Stimulated activated CD4-positive, alpha-beta T cell treated with anti-CD3 and anti-CD28 coated beads, TNF-alpha, amount 100 ng/mL, for 4 hours (primary cell): Measurements from ENCODE around the gene PI4KA.
"Not testable (repeated sequence)": the region's sequence is repeated elsewhere in the genome, so short reads cannot be mapped to it uniquely, and the experiment has no call there.

Experiments used
- DNase-seq, 3 experiments: peaks; one replicate each; pipeline ENCODE4 v3.0.0-alpha.2; 2020; ENCODE audit warnings: low read depth in 3 of 3

PI4KA gene

DNA sequence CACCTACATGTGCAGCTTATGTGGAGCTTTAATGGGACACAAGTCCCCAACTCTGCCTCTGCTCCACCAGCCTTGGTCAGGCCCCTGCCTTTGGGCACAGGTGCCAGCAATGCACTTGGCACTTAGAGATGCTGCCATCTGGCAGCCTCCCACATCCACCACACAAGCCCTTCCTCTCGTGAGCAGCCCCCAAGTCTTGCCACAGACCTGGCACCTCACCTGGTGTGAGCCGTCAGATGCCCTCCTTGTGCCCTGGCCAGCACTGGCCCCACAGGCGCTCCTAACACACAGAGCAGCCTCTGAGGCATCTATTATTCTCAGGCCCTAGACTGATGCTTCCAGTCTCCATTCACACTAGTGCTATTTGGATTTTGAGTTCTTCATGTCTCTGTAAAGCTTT lies 109.2 kb downstream of the PI4KA start:
- no peak for DNase-seq

DNA sequence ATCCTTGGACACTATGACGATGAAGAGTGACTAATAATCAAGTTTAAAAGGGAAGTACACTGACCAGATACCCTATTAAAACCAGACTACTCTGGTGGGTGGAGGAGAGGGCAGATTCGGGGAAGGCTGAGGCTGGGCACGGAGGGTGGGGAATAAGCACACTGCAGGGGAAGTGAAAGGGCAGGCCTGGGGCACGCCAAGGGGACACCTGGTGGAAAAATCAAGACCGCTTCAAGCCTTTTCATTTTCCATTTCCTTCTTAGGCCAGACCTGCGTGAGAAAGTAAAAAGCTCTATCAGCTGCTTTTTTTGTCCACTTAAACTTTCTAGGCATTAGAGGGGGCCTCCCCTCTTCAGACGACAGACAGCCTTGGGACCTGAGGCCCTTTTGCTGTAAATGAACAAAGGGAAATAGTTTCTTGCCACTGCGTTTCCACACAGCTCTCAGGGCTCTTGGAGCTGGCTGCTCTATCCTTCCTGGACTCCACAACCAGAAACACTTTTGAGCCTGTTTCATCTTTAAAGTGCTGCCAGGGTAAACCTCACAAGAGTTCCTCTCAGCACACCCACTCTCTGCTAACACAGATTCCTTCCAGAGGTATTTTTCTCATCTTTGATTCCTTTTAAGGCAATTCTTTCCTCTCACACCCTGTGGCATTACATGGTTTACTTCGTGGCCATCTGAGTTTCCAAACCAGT lies 109.7 kb downstream of the PI4KA start:
- no peak for DNase-seq

DNA sequence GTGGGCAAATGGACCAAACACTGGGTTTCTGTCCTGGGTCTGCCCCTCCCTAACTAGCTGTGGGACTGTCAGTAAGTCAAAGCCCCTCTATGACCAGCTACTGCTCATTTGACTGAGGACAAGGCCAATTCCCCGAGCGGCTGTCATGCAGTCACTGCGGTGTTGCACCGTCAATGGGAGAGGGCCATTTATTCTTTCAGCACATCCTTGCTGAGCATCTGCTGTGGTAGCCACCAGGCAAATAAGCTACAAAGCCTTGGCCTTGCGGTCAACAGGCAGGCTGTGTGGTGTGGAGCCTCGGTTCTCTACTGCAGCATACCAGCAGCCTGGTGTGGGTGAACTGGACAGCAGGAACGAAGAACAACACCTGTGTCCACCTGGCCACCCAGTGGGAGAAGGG lies 110.5 kb downstream of the PI4KA start:
- no peak for DNase-seq

DNA sequence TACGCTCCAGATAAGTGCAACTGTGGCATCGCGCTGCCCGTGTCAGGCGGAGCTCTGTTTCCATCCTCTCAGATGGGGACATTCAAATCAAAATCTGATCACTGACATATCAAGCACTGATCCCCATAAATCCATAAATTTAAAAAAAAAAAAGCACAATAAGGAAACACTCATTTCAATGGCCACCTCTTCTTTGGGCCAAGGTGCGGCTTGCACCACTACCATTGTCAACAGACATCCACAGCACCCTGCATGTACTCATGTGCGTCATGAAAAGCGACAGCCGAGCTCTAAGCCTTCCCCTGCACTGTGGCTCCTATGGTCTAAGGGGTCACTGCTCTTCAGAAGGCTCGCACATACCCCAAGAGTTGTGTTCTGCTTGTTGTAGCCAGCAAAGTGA lies 111.4 kb downstream of the PI4KA start:
- DNase-seq = no peak

DNA sequence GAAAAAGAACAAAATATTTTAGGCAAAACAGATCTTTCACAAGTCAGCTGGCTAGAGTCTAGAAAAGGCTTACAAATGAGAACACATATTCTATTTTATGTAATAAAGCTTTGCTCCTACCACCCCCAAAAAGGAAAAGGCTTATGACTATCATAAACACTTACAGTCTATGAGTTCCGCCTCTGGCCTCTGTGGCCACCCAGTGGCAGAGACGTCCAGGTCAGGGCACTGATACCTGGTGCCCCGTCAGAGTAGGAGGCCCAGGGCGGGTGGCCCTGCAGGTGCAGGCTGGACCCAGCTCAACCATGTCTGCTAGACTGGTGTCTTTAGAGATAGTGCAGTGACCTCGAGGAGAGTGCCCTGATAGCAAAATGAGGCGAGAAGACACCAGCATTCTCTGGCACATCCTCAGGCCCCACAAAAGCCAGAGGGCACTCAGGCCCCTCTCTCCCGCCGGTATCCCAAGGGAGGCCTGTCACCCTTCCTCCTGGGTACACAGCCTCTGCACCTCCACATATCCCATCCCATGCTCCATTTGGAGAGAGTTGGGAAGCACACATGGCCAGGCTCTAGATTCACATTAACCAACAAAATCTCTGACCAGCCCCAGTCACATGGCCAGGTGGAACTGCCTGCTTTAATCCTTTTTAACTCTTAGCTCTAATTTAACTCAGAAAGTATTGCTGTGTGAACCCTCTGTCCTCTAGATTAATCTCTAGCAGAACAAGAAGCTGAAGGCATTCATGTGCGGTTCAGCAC lies 112.0 kb downstream of the PI4KA start:
- no peak for DNase-seq

DNA sequence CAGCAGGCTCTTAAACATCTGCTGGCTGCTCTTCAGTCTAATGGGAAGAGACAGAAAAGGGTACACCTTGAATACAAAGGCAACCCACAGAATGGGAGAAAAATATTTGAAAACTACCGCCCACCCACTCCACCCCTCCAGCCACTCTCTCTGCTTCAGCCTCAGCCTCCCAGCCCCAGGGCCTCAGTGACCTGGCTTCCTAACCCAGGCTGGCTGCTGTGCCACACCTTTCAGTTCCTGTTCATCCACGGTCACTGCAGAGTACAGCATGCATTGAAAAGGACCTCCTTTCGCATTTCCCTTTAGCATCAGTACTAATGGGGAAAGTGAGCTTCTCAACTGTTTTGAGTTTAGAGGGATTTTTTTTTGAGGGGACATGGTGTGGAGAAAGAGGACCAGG lies 113.5 kb downstream of the PI4KA start:
- DNase-seq = no peak

DNA sequence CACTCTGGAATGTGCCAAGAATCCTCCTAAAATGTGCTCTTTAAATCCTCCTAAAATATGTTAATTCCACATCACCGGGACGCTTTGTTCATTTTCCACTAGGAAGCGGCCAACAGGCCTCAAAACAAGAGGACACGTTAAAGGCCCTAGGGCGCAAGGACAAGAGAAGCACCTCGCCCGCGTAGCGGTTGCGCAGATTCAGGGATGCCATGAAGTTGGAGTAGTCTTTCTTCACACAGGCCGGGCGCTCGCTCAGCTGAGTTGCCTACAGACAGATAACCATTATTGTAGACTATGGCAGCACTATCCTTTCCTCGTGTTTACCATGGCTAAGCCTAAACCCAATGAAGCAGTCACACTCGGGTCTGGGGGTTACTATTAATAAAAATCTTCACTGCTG lies 114.2 kb downstream of the PI4KA start:
- DNase-seq = no peak

DNA sequence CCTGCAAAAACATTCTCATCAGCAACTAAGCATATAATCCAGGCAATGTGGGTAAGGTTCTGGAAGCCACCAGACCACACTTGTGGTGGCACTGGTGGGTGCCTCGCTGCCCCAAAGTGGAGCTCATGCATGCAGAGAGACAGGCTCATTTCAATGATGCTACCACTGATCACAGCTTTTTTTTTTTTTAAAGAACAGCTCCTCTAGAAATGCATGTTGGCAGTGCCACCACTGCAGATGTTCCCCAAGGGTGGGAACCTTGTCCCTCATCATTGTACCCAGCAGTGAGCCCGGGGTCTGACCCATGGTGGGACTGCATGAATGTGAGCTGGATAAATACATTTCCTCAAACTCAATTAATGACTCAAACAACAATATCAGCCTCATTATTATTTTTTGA lies 115.8 kb downstream of the PI4KA start:
- DNase-seq = no peak

DNA sequence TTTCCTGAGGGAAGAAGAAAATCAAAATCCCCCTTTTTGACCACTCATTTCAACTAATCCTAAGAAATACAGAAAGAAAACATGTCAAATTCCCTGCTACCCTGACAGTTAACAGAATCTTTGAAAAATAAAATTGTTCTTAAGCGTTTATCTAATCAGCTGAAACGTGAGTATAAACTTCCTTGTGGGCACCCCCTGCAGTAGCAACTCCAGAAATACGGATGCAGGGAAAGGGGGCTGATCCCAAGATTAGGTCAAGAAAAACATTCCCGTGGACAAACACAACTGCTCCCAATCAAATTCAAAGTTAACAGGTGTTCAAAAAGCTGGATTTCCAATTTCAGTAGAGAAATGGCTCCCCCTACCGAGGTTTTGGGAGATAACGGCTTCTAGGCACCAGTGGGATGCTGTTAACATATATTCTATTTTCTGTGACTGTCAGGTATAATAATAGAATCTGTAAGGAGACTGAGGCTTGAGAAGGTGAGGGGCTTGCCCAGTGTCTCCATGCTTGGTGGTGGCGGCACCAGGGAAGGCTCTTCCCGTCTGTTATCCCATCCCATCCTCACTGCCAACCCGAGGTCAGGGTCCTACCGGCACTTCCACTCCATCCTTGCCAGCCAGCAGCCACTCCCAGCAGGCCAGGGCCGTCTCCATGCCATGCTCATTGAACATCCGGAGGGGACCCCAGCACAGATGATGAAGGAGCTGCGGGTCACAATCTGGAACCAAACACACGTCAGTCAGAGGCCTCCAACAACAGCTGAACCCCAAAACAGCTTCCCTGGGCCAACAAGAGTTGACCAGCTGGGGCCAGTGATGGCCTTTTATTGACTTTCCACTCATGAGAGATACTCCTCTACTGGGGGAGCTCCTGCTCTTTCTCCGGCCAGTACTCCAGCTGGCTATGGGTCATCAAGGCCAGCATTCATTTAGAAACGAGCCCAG lies 116.7 kb downstream of the PI4KA start:
- no peak for DNase-seq

DNA sequence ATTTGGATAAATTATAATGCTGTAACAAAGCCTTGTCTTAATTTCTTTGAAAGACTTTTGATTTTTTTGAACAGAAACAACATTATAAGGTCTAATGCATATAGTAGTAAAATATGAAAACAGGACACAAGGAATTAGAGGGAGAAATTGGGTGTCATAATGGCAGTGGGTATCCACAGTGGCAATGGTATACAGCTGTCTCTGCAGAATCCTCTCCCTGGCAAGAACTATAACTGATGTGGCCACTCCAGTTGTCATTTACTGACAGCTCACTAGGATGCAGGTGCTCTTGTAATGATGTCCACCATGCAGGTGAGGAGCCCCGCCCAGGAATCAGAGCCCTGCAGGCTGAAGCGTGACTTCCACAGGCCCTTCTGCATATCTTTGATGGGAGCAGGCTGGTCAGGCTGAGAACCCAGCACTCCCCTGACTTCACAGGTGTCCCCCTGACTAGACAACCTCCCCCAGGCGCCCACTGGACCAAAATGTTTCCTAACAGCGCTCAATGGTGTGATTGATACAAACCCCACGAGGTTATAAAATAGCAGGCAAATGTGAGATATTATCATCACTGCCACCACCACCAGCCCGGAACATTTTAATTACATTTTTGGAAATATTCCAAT lies 117.5 kb downstream of the PI4KA start:
- DNase-seq = no peak

DNA sequence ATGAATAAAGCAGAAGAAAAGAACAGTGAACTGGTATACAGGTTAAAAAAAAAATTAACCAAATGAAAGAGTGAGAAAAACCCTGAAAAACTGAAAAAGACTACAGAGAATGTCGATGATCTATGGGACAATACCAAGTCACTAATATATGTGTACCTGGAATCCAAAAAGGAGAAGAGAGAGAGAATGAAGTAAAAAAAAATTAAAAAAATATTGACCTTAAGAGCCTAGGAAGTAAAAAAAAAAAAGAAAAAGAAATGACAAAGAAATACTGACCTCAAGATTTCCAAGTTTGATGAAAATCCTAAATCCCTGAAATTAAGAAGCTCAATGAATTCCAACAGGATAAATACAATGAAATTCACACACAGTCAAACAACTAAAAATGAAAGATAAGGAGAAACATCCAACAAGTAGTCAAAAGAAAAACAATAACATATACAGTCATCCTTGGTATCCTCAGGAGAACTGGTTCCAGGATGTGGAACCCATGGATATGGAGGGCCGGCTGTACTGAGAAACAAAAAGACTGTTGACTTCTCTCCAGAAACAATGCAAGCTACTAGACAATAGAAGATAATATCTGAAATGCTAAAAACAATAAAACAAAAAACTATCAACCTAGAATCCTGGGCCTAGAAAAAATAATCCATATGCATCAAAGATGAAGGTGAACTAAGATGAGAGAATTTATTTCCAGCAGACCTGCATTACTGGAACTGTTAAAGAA lies 118.2 kb downstream of the PI4KA start:
- no peak for DNase-seq

DNA sequence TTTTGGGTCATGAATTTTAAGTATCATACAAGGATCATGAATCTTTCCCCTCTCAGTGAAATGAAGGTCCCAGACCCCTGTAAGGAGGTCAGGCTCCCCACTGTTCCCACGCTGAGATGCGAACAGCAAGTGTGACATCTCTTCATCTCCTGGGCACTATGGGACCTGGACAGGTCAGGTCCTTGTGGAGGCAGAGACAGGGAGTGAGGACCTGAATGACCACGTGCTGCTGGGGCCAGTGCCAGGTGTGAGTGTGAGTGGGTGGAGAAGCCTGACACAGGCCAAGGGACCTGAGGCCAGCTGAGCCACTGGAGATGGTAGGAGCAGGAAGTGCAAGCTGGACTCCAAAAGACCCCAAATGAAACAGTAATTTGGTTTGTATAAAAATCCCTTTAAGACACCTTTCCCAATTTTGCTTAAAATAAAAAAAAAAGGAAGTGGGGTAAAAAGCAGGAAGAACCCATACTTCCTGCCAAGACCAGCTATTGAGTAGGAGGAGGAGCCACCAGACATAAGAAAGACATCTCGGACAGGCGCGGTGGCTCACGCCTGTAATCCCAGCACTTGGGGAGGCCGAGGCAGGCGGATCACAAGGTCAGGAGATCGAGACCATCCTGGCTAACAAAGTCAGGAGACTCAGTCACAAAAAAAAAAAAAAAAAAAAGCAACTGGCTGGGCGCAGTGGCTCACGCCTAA lies 120.1 kb downstream of the PI4KA start:
- DNase-seq = no peak

DNA sequence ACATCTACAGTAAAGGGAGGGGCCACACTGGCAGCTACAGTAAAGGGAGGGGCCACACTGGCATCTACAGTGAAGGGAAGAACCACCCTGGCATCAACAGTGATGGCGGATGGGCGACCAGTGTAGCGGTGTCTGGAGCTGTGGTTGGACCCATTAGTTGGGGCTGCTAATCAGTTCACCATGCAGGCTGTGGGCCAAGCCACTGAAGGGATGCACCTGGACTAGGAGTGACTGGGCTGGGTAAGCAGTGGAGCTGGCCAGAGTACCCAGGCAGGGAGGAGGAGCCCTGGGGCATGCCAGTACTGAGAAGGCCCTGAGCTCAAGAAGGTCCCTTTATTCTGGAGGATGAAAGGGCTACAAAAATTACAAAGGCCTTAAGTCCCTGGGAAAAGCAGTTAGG lies 121.7 kb downstream of the PI4KA start:
- DNase-seq = not testable (repeated sequence)

DNA sequence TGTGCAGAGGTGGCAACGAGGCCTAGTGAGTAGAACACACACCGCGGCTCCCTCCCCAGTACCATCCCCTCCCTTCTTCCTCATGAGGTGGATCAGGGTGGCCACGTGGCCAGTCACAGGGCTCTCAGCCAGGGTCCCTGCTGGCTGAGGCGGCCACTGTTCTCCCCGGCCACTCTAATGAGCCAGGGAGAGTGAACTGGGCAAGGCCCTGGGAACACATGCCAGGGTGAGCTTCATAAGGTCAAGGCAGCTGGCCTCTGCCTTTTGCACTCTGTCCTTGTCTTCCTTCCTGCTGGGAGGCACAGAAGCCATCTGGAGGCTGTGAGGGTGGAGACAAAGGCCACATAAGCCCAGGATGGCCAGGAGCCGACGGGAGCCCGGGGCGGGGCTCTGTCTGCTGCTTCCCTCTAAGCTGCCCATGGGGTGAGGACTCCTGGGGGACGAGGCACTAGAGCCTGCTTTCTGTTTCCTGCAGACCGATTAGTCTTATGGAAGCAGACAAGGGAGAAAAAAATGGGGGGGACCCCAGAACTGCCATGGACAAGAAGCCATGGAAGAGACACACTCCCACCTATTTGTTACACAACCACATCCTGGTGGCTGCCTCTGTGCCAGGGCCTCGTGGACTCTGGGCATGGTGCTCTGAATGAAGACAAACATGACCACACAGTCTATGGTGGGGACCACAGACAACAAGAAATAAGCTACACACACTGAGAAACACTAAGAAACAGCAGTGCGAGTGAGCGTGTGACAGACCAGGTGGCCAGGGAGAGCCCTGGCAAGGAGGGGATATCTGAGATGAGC lies 123.1 kb downstream of the PI4KA start:
- not testable (repeated sequence) for DNase-seq

DNA sequence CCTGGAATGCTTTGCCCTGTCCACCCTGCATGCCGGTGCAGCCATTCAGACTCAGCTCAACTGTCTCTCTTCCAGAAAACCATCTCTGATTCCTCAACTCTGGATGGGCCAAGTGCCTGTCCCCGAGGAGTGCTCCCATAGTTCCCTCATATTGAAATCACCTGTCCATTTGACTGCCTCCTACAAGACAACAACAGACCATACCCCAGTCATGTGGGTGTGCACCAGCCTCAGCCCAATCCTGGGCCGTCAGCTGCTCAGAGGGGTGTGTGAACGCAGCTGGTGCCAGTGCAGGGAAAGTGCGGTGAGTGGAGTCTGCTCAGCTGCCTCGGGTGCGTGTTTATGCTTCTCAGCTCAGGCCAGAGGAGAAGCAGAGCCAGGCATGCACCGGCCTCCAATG lies 126.2 kb downstream of the PI4KA start:
- DNase-seq = not testable (repeated sequence)

DNA sequence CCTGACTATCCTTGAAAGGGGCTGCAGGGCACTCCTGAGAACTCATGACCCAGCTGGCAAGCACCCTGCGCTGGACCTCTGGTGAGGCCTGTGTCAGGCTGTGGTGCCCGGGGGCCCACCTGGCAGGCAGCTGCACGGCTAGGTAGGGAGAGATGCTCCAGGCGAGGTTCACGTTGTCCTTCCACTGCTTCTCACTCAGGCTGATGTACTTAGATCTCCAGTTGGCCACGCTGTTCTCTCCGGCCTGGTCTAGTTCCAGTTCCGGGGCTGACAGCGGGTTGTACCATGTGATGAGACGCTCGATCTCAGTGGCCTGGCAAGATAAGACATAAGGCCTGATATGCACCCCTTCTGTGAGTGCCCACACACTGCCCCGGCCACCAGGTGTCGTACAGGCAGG lies 129.4 kb downstream of the PI4KA start:
- DNase-seq = no peak

DNA sequence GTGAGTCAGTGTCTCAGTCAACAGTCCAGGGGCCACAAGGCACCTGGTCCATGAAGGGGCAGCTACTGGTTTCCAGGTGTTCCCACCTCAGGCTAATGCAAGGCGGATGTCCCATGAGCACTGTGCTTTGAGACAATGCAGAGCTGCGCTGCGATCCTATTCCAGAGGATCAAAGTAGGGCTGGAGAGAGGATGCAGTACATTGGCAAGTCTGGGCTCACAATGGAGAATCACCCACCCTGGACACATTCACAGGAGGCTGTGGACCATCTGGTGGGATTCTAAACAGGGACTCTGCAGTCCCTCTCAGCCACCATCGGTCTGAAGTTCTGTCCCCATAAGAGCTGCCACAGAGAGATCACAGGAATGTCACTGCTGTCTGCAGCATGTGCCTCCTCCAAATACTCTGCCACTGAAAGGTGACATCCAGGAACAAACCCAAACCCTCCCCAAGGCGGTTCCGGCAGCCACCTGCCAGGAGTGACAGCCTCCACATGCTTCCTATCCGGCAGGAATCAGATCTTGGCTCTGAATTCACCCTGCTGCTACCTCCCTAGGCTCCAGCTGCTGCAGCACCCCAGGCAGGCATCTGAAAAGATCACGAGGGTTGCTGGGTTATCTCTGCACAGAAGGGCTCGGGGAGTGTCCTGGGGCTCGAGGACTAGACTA lies 130.0 kb downstream of the PI4KA start:
- DNase-seq = no peak

DNA sequence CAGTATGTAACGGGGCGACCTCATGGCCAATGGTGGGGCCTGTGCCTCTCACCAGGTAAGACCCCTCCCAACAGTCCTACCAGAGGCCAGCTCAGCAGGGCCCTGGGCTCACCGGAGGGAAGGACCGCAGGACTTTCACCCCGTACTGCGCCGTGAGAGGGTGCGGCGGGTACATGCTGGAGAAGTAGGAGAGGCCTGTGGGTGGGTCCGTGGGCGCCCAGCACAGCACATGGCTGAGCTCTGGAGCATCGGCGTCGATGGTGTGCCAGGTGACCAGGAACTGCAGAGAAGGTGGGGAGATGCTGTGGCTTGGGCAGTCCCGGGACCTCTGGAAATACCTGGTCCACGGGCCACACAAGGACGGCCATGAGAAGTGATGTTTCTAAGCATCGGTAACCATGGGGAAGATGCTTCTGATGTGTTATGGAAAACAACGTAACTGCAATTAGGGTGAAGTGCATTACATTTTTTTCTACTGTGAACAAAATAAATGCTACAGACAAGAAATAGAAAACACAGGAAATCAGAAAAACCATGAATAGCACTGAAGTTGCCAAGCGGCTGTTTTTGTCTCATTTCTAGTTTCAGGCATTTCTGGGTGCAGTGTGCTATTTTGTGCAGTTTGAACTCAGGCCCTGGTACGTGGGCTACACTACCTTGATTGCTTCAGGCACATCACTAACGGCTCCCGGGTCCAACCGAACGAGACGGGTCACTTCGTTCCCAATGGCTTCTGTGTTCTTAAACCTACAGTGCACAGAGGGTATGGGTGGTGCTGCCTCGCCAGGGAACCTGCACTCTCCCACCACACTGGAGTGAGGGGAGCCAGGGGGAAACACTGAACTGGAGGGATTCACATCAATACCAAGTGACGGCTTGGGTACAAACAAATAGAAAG lies 131.2 kb downstream of the PI4KA start:
- no peak for DNase-seq
